Measurements from ENCODE around the gene TOMM34.

GRCh38 chr20:44981736-44982406 lies 21.7 kb upstream of the TOMM34 start:
- TF ChIP-seq POLR2A (IDR thresholded peaks at IDR 0.05; ENCODE audit: low read depth, low read length) (no peak), POLR2AphosphoS5 (IDR thresholded peaks at IDR 0.05; ENCODE audit: low read depth, low read length) (no peak)

Data from GM12892 (cell line).